Measurements from ENCODE around the gene PACS2.

- TF ChIP-seq POLR2A (IDR thresholded peaks at IDR 0.05; ENCODE audit: low read depth, low read length) = no peak
- TF ChIP-seq RAD21 (IDR thresholded peaks at IDR 0.05; ENCODE audit: low read length) = no peak
- TF ChIP-seq CTCF (conservative IDR thresholded peaks at IDR 0.05; ENCODE audit: low read depth, low read length) = no peak
- no peak for TF ChIP-seq CEBPB (IDR thresholded peaks at IDR 0.05; ENCODE audit: low read depth, low read length)
- no peak for TF ChIP-seq RFX5 (IDR thresholded peaks at IDR 0.05; ENCODE audit: low read depth, low read length)
- TF ChIP-seq SMC3 (IDR thresholded peaks at IDR 0.05; ENCODE audit: low read depth, low read length) = no peak
Measured at GRCh38 chr14:105279642-105280361, 34.7 kb upstream of the PACS2 start.

Data from IMR-90 (cell line).